MCF 10A (cell line): Measurements from ENCODE around the gene PAX5. TPM values are rescaled to one million over a fixed set of nuclear protein-coding genes. Genes with fewer than 3 reads are reported as not detected.
A peak's percentile ranks its signal among the peaks of the same experiment; 100 is the strongest.

Source experiments
- BruUV-seq: library from RNA; stranded (reverse); fragments of 400-500 nt; replicated peaks from 2 replicates; lab custom pipeline; 2021; lab: Mats Ljungman, UMichigan
- CTCF ChIA-PET: fragments of 300-600 bp; sonication (Branson Sonifier 250); formaldehyde crosslinking; extraction: SDS; loops from one replicate; lab custom pipeline; 2021; ENCODE audit warnings: antibody characterized with exemption, inconsistent platforms; lab: Yijun Ruan, JAX
- POLR2A ChIA-PET: fragments of 300-600, 350-650 bp; sonication (Branson Sonifier 250); formaldehyde crosslinking; extraction: SDS; loops from one replicate; lab custom pipeline; 2020; ENCODE audit warnings: antibody characterized with exemption, inconsistent platforms; lab: Yijun Ruan, JAX
- DNase-seq: peaks from one replicate; pipeline ENCODE4 v3.0.0-alpha.2; 2018; ENCODE audit not compliant: unreplicated experiment
- H3K27ac Mint-ChIP-seq: one replicate; pipeline ENCODE4 v1.8.0; 2022; ENCODE audit warnings: mild to moderate bottlenecking, low read depth, mixed read lengths; ENCODE audit not compliant: unreplicated experiment
- H3K27me3 Mint-ChIP-seq: one replicate; pipeline ENCODE4 v1.8.0; 2022; ENCODE audit warnings: mixed read lengths; ENCODE audit not compliant: insufficient read depth, unreplicated experiment
- H3K36me3 Mint-ChIP-seq: one replicate; pipeline ENCODE4 v1.8.0; 2022; ENCODE audit warnings: mild to moderate bottlenecking, moderate library complexity, mixed read lengths; ENCODE audit not compliant: insufficient read depth, unreplicated experiment
- H3K4me1 Mint-ChIP-seq: one replicate; pipeline ENCODE4 v1.8.0; 2022; ENCODE audit warnings: mixed read lengths; ENCODE audit not compliant: insufficient read depth, unreplicated experiment
- H3K4me3 Mint-ChIP-seq: one replicate; pipeline ENCODE4 v1.8.0; 2022; ENCODE audit warnings: mild to moderate bottlenecking, moderate library complexity, mixed read lengths; ENCODE audit not compliant: unreplicated experiment
- H3K9me3 Mint-ChIP-seq: one replicate; pipeline ENCODE4 v1.8.0; 2022; ENCODE audit warnings: mixed read lengths; ENCODE audit not compliant: unreplicated experiment
- intact Hi-C: fragments of 100-400 bp; cut with micrococcal nuclease; formaldehyde crosslinking; loops from 2 replicates; pipeline ENCODE4 v1.14.1; 2022
- total RNA-seq: library from RNA; stranded (reverse); gene quantifications from 2 replicates; pipeline ENCODE4 v1.2.3, GENCODE V29; 2022
- TF ChIP-seq, protein P1 (sequence below): fragments of 200-600 bp; IDR thresholded peaks from one replicate; pipeline ENCODE4 v1.8.0; 2022; ENCODE audit warnings: antibody characterized with exemption, mild to moderate bottlenecking; ENCODE audit not compliant: unreplicated experiment

Gene PAX5
- total RNA-seq, 1 experiment from 2014 or later = not detected

- TF ChIP-seq, protein P1, sequence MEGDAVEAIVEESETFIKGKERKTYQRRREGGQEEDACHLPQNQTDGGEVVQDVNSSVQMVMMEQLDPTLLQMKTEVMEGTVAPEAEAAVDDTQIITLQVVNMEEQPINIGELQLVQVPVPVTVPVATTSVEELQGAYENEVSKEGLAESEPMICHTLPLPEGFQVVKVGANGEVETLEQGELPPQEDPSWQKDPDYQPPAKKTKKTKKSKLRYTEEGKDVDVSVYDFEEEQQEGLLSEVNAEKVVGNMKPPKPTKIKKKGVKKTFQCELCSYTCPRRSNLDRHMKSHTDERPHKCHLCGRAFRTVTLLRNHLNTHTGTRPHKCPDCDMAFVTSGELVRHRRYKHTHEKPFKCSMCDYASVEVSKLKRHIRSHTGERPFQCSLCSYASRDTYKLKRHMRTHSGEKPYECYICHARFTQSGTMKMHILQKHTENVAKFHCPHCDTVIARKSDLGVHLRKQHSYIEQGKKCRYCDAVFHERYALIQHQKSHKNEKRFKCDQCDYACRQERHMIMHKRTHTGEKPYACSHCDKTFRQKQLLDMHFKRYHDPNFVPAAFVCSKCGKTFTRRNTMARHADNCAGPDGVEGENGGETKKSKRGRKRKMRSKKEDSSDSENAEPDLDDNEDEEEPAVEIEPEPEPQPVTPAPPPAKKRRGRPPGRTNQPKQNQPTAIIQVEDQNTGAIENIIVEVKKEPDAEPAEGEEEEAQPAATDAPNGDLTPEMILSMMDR = no peak
- peak overlapping the region; percentile 67 for H3K4me3 Mint-ChIP-seq
- BruUV-seq = no TSS peak
- H3K9me3 Mint-ChIP-seq = peaks cover 7% of the 10 kb centered on the region
- CTCF ChIA-PET = no interaction called here
- peaks cover 44% of the 10 kb centered on the region for H3K27me3 Mint-ChIP-seq
- peaks cover 14% of the 10 kb centered on the region for H3K4me1 Mint-ChIP-seq
- no peak for DNase-seq
- no peaks in the 10 kb centered on the region for H3K36me3 Mint-ChIP-seq
- intact Hi-C loops = no loop called here
- POLR2A ChIA-PET = interaction anchor here (0.7 kb wide), 1 partner anchor 23 kb away, joined by 3 read pairs; no protein-coding TSS in a partner anchor
- peak overlapping the region; percentile 9 for H3K27ac Mint-ChIP-seq
Observed at GRCh38 chr9:37036776-37037502, 2.9 kb upstream of the PAX5 start.

DNA sequence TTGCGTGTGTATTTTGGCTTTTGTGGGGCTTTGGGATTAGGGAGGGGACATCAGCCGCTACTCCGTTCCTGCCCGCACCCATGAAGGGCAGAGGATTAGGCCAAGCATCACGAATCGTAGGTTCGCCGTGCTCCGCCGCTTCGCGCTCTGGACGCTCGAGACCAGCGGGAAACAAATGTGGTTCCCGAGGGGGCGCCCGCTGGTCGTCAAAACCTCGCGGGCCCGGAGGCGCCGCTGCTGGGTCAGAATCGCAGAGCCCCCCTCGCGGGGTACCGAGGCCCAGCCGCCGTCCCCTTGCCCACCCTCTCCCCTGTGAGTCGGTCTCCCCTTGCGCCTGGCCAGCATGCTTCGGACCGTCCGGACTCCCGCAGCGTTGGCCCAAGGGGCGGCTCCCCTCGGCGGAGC is 2.3 kb upstream of the PAX5 start:
- Mint-ChIP-seq H3K36me3 (no peaks in the 10 kb centered on the region), H3K9me3 (peaks cover 7% of the 10 kb centered on the region), H3K27me3 (peaks cover 38% of the 10 kb centered on the region), H3K4me3 (peak overlapping the region; percentile 67), H3K27ac (peak overlapping the region; percentile 4), H3K4me1 (peaks cover 14% of the 10 kb centered on the region)
- CTCF ChIA-PET = no interaction called here
- DNase-seq = no peak
- TF ChIP-seq, protein P1 = no peak
- POLR2A ChIA-PET = no interaction called here
- intact Hi-C loops = no loop called here
- no TSS peak for BruUV-seq

GRCh38 chr9:37035648-37036370 is 1.7 kb upstream of the PAX5 start:
- Mint-ChIP-seq H3K27ac (peak overlapping the region; percentile 4), H3K27me3 (peaks cover 32% of the 10 kb centered on the region), H3K36me3 (no peaks in the 10 kb centered on the region), H3K4me1 (peaks cover 14% of the 10 kb centered on the region), H3K9me3 (peaks cover 7% of the 10 kb centered on the region), H3K4me3 (peak overlapping the region; percentile 67)
- ChIA-PET POLR2A (no interaction called here), CTCF (interaction anchor here (0.7 kb wide), 1 partner anchor 20 kb away, joined by 3 read pairs; no protein-coding TSS in a partner anchor)
- intact Hi-C loops = no loop called here
- BruUV-seq = no TSS peak
- DNase-seq = no peak
- TF ChIP-seq, protein P1 = no peak

DNA sequence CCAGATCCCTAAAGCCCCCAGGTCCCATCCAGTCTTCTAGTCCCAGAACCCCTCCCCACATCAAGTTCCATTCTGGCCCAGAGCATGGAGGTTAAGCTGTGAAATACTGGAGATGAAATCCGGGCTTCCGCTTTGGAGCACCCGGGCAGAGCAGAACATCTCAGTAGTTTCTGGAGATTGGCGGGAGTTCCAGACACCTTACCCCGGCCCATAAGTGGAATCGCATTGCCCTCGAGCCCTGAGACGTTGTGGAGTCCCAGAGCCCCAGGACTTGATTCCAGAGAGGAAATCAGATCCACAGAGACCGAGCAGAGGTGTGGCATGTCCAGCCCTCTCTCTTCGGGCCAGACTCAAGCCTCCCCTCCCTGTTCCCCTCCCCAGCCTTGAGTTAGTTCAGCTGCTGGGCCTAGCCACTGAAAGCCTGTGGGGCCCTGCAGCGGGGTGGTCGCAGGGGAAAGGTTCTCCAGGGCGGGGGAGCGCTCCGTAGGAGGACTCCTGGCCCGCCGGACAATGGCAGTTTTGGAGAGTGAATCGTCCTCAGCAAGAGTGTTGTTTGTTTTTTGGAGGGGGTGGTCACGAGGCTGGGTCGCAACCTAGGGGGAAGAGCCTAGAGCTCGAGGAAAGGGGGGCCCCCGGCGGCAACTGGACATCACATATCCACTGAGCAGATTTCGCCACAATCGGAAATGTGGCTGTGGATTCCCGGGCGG is 1.0 kb upstream of the PAX5 start:
- TF ChIP-seq, protein P1 = no peak
- Mint-ChIP-seq H3K27me3 (peaks cover 30% of the 10 kb centered on the region), H3K36me3 (no peaks in the 10 kb centered on the region), H3K4me3 (no peak overlapping the region), H3K9me3 (peaks cover 7% of the 10 kb centered on the region), H3K27ac (no peak overlapping the region), H3K4me1 (peaks cover 14% of the 10 kb centered on the region)
- BruUV-seq = no TSS peak
- POLR2A ChIA-PET = no interaction called here
- no peak for DNase-seq
- CTCF ChIA-PET = interaction anchor here (0.7 kb wide), 1 partner anchor 21 kb away, joined by 3 read pairs; no protein-coding TSS in a partner anchor
- intact Hi-C loops = no loop called here
